HepG2 (cell line): ENCODE results near the gene LITAF. TPM values are rescaled to one million over a fixed set of nuclear protein-coding genes. Genes with fewer than 3 reads are reported as not detected.

ENCODE experiments used
- ATAC-seq: fragments of 200-7000 bp; cut with Tn5 transposase; 3 replicates; pipeline ENCODE4 v1.9.1; 2020; ENCODE audit warnings: mild to moderate bottlenecking, moderate library complexity
- BruUV-seq: library from RNA; stranded (reverse); fragments of 400-500 nt; replicated peaks from 2 replicates; lab custom pipeline; 2021; lab: Mats Ljungman, UMichigan
- CTCF ChIA-PET: fragments of 300-600 bp; formaldehyde crosslinking; extraction: SDS; loops from one replicate; lab custom pipeline; 2021; ENCODE audit warnings: low total read pairs, inconsistent platforms, low intra/inter-chr PET ratio; lab: Yijun Ruan, JAX
- POLR2A ChIA-PET: fragments of 350-600 bp; sonication (Branson Sonifier 250); formaldehyde crosslinking; loops from one replicate; lab custom pipeline; 2020; ENCODE audit warnings: antibody characterized with exemption, inconsistent platforms; lab: Yijun Ruan, JAX
- DNase-seq: peaks from one replicate; pipeline ENCODE4 v3.0.0-alpha.2; 2015; ENCODE audit warnings: low spot score
- FAIRE-seq: peaks from 3 replicates; lab custom pipeline; 2011; peaks lifted over from hg19 to GRCh38; lab: Jason Lieb, UNC
- H2AFZ ChIP-seq: one replicate; pipeline ENCODE4 v1.6.1; 2011; ENCODE audit warnings: low read length, inconsistent platforms
- H3K27ac ChIP-seq: fragments of 300-600 bp; 3 replicates; pipeline ENCODE4 v1.8.0; 2011; ENCODE audit warnings: mixed run types, mild to moderate bottlenecking, mixed read lengths, low read length, inconsistent platforms; ENCODE audit not compliant: insufficient read depth; ENCODE audit errors: extremely low read length
- H3K27me3 ChIP-seq, 2 experiments: fragments of 200-600 bp in 1 of 2; 2 replicates in 1 of 2; 3 replicates in 1 of 2; pipeline versions ENCODE4 v1.6.0 to v1.8.0; 2011; ENCODE audit warnings: low read length in 2 of 2, mild to moderate bottlenecking in 2 of 2, moderate library complexity in 2 of 2, inconsistent platforms in 1 of 2; ENCODE audit not compliant: insufficient read depth in 2 of 2, control insufficient read depth in 1 of 2
- H3K36me3 ChIP-seq, 2 experiments: fragments of 200-600 bp in 1 of 2; replicated peaks in 1 of 2; 2 replicates in 1 of 2; 3 replicates in 1 of 2; pipeline versions ENCODE4 v1.5.1 to v1.8.0; 2011; ENCODE audit warnings: low read length in 2 of 2, inconsistent platforms in 1 of 2; ENCODE audit not compliant: insufficient read depth in 2 of 2, control insufficient read depth in 1 of 2
- H3K4me1 ChIP-seq: 2 replicates; pipeline ENCODE4 v1.5.1; 2012; ENCODE audit warnings: low read length, inconsistent platforms; ENCODE audit not compliant: insufficient read depth
- H3K4me2 ChIP-seq: 2 replicates; pipeline ENCODE4 v1.6.0; 2011; ENCODE audit warnings: low read depth, low read length, inconsistent platforms
- H3K4me3 ChIP-seq, 3 experiments: fragments of 200-600 bp in 1 of 3; sonication (generic), shearing (Covaris generic) in 1 of 3; replicated peaks in 1 of 3; 2 replicates each; pipeline ENCODE4 v1.5.1; 2011 to 2016; ENCODE audit warnings: low read length in 3 of 3, inconsistent platforms in 2 of 3, low read depth in 2 of 3, mild to moderate bottlenecking in 2 of 3, control low read depth in 1 of 3, mixed read lengths in 1 of 3; ENCODE audit not compliant: insufficient read depth in 1 of 3
- H3K79me2 ChIP-seq: one replicate; pipeline ENCODE4 v1.6.1; 2011; ENCODE audit warnings: low read length, inconsistent platforms; ENCODE audit not compliant: insufficient read depth
- H3K9ac ChIP-seq: 2 replicates; pipeline ENCODE4 v1.6.0; 2011; ENCODE audit warnings: mild to moderate bottlenecking, low read depth, low read length, inconsistent platforms; ENCODE audit not compliant: insufficient read depth
- H3K9me3 ChIP-seq: 2 replicates; pipeline ENCODE4 v1.5.1; 2012; ENCODE audit warnings: mild to moderate bottlenecking, low read length
- H4K20me1 ChIP-seq: 2 replicates; pipeline ENCODE4 v1.6.0; 2011; ENCODE audit warnings: inconsistent platforms, mild to moderate bottlenecking, low read length, moderate library complexity; ENCODE audit not compliant: insufficient read depth
- BCL6 ChIP-seq: IDR thresholded peaks from 2 replicates; pipeline ENCODE4 v1.6.1; 2016; ENCODE audit warnings: missing genetic modification reagents, missing compliant biosample characterization
- CEBPB ChIP-seq: IDR thresholded peaks from 2 replicates; pipeline ENCODE4 v1.6.1; 2011; ENCODE audit warnings: low read depth, low read length, improper control_type of control experiment, borderline replicate concordance
- EEA1 ChIP-seq: sonication (generic); formaldehyde crosslinking; IDR thresholded peaks from 2 replicates; pipeline ENCODE4 v1.5.1; 2020; ENCODE audit warnings: mild to moderate bottlenecking, missing genetic modification reagents, borderline replicate concordance
- ELF4 ChIP-seq: sonication (generic); formaldehyde crosslinking; IDR thresholded peaks from 2 replicates; pipeline ENCODE4 v1.5.0; 2020; ENCODE audit warnings: missing genetic modification reagents, mild to moderate bottlenecking, moderate library complexity, borderline replicate concordance
- IKZF1 ChIP-seq: fragments of 450-650 bp; IDR thresholded peaks from 2 replicates; pipeline ENCODE4 v1.7.1; 2016
- KAT7 ChIP-seq: IDR thresholded peaks from 2 replicates; pipeline ENCODE4 v1.6.1; 2018; ENCODE audit warnings: borderline replicate concordance, missing compliant biosample characterization
- RXRA ChIP-seq: sonication (generic); formaldehyde crosslinking; IDR thresholded peaks from 2 replicates; pipeline ENCODE4 v1.5.1; 2020; ENCODE audit warnings: missing genetic modification reagents
- SMAD9 ChIP-seq: sonication (generic); formaldehyde crosslinking; IDR thresholded peaks from 2 replicates; pipeline ENCODE4 v1.5.1; 2020; ENCODE audit warnings: mild to moderate bottlenecking, missing genetic modification reagents
- THAP8 ChIP-seq: sonication (generic); formaldehyde crosslinking; IDR thresholded peaks from 2 replicates; pipeline ENCODE4 v1.5.1; 2020; ENCODE audit warnings: missing genetic modification reagents, mild to moderate bottlenecking, borderline replicate concordance
- ZNF101 ChIP-seq: sonication (generic); formaldehyde crosslinking; IDR thresholded peaks from 2 replicates; pipeline ENCODE4 v1.4.0; 2020; ENCODE audit warnings: mild to moderate bottlenecking, low read depth, missing genetic modification reagents, borderline replicate concordance
- ZNF224 ChIP-seq: sonication (generic); formaldehyde crosslinking; IDR thresholded peaks from 2 replicates; pipeline ENCODE4 v1.5.0; 2020; ENCODE audit warnings: mild to moderate bottlenecking, missing genetic modification reagents
- ZNF234 ChIP-seq: sonication (generic); formaldehyde crosslinking; conservative IDR thresholded peaks from 2 replicates; pipeline ENCODE4 v1.5.1; 2020; ENCODE audit warnings: mild to moderate bottlenecking, missing genetic modification reagents
- ZNF543 ChIP-seq: sonication (generic); formaldehyde crosslinking; IDR thresholded peaks from 2 replicates; pipeline ENCODE4 v1.4.0; 2020; ENCODE audit warnings: mild to moderate bottlenecking, missing genetic modification reagents
- ZNF564 ChIP-seq: sonication (generic); formaldehyde crosslinking; IDR thresholded peaks from 2 replicates; pipeline ENCODE4 v1.8.1; 2023; ENCODE audit warnings: mild to moderate bottlenecking, missing genetic modification reagents
- ZNF597 ChIP-seq: sonication (generic); formaldehyde crosslinking; IDR thresholded peaks from 2 replicates; pipeline ENCODE4 v1.5.0; 2020; ENCODE audit warnings: missing genetic modification reagents
- ZNF646 ChIP-seq: sonication (generic); formaldehyde crosslinking; IDR thresholded peaks from 2 replicates; pipeline ENCODE4 v1.9.0; 2021; ENCODE audit warnings: mild to moderate bottlenecking, missing genetic modification reagents
- ZNF670 ChIP-seq: sonication (generic); formaldehyde crosslinking; IDR thresholded peaks from 2 replicates; pipeline ENCODE4 v1.8.0; 2022; ENCODE audit warnings: mild to moderate bottlenecking, missing genetic modification reagents, borderline replicate concordance
- WGBS: methylation state at CpG from one replicate; pipeline ENCODE4 v1.1.6; 2017; ENCODE audit warnings: low lambda C conversion rate; 5-methylcytosine and 5-hydroxymethylcytosine counted together
- in situ Hi-C: cut with HindIII; loops from 2 replicates; pipeline ENCODE4 v1.10.0; 2017; ENCODE audit warnings: low pct_unique_long_range_greater_than_20kb; ENCODE audit not compliant: extremely low pct_ligation_motif_present
- intact Hi-C: fragments of 100-400 bp; cut with micrococcal nuclease; formaldehyde crosslinking; loops from one replicate; pipeline ENCODE4 v1.10.0; 2022; ENCODE audit not compliant: unreplicated experiment
- polyA plus RNA-seq, 8 experiments: library from polyadenylated mRNA; depleted of rRNA in 3 of 8; stranded (reverse) in 7 of 8; unstranded in 1 of 8; fragments of >200 nt; fragmentation: Illumina TruSeq in 4 of 8; extraction: Trizol in 4 of 8; gene quantifications; 2 replicates each; pipeline versions ENCODE4 v1.2.1 to v1.2.3, GENCODE V29; 2011 to 2016; ENCODE audit warnings: low read depth in 4 of 8, missing spikeins in 1 of 8, mixed read lengths in 1 of 8; ENCODE audit not compliant: insufficient read depth in 1 of 8
- total RNA-seq, 5 experiments: library from RNA; depleted of rRNA; stranded (reverse); fragments of >200 nt; fragmentation: Illumina TruSeq; extraction: Trizol; gene quantifications; 2 replicates each; pipeline ENCODE4 v1.2.3, GENCODE V29; 2016; ENCODE audit warnings: low read depth in 1 of 5

The LITAF gene
- total and polyA plus RNA-seq, 2 of the 13 experiments (the other 11 are each of a cell fraction or from before 2014, with no cell fraction given), result 80.1 to 141 TPM

GRCh38 chr16:11554053-11554452 is 32.7 kb downstream of the LITAF start:
- 94% methylated on average over 6 of the region's 6 CpGs for WGBS
- ATAC-seq, result no peak
- Histone ChIP-seq H3K27ac (no peak overlapping the region), H3K27me3 (no peaks in the 10 kb centered on the region), H3K4me1 (peaks cover 18% of the 10 kb centered on the region), H2AFZ (no peak overlapping the region), H3K4me3 (no peak overlapping the region), H3K9me3 (peaks cover 20% of the 10 kb centered on the region), H3K36me3 (peaks cover 53 to 81% of the 10 kb centered on the region in 2 experiments), H3K79me2 (peaks cover 22% of the 10 kb centered on the region), H3K9ac (no peak overlapping the region), H3K4me2 (no peak overlapping the region), H4K20me1 (no peaks in the 10 kb centered on the region; the same call in 1 of the 2 replicates)
- in situ Hi-C loops, result no loop called here
- intact Hi-C loops, result no loop called here
- DNase-seq, result no peak
- no peak for FAIRE-seq
- ChIA-PET CTCF (no interaction called here), POLR2A (interaction anchor here (0.7 kb wide), 1 partner anchor 21 kb away, joined by 3 read pairs; no protein-coding TSS in a partner anchor)
- BruUV-seq, result no TSS peak
- TF ChIP-seq ZNF543 (CRISPR knock-in tag), result no peak
- TF ChIP-seq ZNF670 (CRISPR knock-in tag), result no peak
- TF ChIP-seq CEBPB, result 0 out of 2 replicates have a peak, but pooled peaks have one; percentile 25
- TF ChIP-seq RXRA (CRISPR knock-in tag), result no peak
- TF ChIP-seq ZNF224 (CRISPR knock-in tag), result no peak
- TF ChIP-seq ZNF101 (CRISPR knock-in tag), result no peak
- TF ChIP-seq ZNF597 (CRISPR knock-in tag), result no peak
- no peak for TF ChIP-seq KAT7 (CRISPR knock-in tag)
- TF ChIP-seq SMAD9 (CRISPR knock-in tag), result no peak
- TF ChIP-seq ELF4 (CRISPR knock-in tag), result no peak
- TF ChIP-seq ZNF564 (CRISPR knock-in tag), result no peak
- no peak for TF ChIP-seq THAP8
- no peak for TF ChIP-seq BCL6 (CRISPR knock-in tag)
- TF ChIP-seq IKZF1, result no peak
- no peak for TF ChIP-seq ZNF234 (CRISPR knock-in tag)
- TF ChIP-seq EEA1 (CRISPR knock-in tag), result no peak
- TF ChIP-seq ZNF646 (CRISPR knock-in tag), result no peak
